ENCODE results near the gene IQSEC1.

IQSEC1 gene

DNA sequence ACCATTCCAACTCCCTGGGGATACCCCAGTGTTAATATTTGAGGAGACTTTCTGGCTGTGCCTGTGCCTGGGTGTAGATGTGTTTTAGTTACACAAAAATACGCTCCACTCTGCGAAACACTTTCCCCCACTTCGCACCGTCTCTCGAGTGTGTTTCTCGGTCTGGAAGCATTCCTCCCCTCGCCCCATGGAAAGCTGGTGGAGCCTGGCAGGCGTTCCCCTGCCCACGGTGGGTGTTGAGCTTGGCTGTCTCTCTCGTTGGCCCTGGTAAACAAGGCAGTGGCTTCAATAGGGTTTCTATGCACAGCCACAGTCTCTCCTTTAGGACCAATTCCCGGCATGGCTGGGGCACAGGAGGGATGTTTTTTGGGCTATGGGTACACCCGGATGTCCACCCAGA is 19.3 kb downstream of the IQSEC1 start:
- TF ChIP-seq, protein P1, sequence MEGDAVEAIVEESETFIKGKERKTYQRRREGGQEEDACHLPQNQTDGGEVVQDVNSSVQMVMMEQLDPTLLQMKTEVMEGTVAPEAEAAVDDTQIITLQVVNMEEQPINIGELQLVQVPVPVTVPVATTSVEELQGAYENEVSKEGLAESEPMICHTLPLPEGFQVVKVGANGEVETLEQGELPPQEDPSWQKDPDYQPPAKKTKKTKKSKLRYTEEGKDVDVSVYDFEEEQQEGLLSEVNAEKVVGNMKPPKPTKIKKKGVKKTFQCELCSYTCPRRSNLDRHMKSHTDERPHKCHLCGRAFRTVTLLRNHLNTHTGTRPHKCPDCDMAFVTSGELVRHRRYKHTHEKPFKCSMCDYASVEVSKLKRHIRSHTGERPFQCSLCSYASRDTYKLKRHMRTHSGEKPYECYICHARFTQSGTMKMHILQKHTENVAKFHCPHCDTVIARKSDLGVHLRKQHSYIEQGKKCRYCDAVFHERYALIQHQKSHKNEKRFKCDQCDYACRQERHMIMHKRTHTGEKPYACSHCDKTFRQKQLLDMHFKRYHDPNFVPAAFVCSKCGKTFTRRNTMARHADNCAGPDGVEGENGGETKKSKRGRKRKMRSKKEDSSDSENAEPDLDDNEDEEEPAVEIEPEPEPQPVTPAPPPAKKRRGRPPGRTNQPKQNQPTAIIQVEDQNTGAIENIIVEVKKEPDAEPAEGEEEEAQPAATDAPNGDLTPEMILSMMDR (IDR thresholded peaks at IDR 0.05) = no peak
- H3K4me3 ChIP-seq = no peak overlapping the region
- DNase-seq (ENCODE audit: low spot score) = no peak
- H3K27ac ChIP-seq = no peak overlapping the region

DNA sequence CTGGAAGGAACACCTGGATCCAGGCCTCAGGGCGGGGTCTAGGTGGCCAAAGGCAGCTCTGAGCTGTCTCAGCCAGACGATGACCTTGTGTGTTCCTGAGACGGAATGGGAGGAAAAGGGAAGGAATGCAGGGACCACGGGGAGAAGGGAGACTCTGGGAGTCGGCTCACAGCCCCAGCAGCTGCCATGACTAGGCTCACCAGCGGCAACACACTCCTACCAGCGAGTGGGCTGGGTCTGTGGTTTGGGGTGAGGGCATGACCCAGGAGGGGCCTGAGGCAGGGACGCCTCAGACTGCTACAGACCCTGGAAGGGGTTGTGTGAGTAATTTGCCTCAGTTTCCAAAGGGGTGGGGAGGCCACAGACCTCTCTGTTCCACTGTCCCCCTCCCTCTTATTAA is 19.8 kb downstream of the IQSEC1 start:
- Histone ChIP-seq H3K27ac (no peak overlapping the region), H3K4me3 (no peak overlapping the region)
- no peak for DNase-seq (ENCODE audit: low spot score)
- TF ChIP-seq, protein P1 (IDR thresholded peaks at IDR 0.05) = no peak

DNA sequence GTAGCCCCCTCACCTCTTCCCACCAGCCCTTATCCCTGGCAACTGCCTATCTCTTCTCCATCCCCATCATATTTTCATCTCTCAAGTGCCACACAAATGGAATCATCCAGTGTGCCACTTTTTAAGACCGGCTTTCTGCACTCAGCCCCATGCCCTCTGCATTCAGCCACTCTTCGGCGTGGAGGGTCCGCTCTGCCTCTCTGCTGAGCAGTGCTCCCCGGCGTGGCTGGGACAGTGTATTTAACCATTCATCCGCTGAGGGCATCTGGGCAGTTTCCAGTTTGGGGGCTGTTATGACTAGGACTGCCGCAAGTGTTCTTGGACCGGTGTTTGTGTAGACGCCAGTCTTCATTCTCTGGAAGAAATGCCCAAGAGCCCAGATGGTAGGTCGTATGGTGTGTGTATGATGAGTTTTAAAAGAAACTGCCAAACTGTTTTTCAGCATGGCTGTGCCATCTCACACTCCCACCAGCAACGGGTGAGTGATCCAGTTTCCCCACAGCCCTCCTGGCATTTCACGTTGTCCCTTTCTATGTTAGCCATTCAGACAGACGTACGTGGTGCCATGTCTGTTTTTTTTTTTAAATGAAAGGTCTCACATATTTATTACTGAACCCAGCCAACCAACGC is 20.9 kb downstream of the IQSEC1 start:
- no peak for DNase-seq (ENCODE audit: low spot score)
- TF ChIP-seq, protein P1 (IDR thresholded peaks at IDR 0.05) = no peak

DNA sequence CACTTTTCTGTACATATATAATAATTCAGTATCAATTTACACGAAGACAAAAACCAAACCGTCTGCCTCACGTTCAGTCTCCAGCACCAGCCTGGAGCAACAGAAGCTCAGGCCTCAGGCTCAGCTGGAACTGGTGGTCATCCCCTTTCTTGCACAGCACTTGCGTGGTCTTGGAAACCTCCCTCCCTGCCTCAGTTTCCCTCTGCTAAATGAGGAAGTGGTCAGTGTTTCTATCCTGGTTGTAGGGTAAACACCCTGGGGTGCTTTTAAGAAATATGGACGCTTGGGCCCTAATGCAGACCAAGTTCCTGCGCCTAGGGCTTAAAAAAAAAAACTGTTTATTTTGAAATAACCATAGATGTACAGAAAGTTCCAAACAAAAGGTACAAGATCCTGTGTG is 21.6 kb downstream of the IQSEC1 start:
- TF ChIP-seq, protein P1 (IDR thresholded peaks at IDR 0.05) = no peak

More for the DNA sequence above, 20.9 kb downstream of the IQSEC1 start:
- H3K4me3 ChIP-seq = no peak overlapping the region
- no peak overlapping the region for H3K27ac ChIP-seq

DNA sequence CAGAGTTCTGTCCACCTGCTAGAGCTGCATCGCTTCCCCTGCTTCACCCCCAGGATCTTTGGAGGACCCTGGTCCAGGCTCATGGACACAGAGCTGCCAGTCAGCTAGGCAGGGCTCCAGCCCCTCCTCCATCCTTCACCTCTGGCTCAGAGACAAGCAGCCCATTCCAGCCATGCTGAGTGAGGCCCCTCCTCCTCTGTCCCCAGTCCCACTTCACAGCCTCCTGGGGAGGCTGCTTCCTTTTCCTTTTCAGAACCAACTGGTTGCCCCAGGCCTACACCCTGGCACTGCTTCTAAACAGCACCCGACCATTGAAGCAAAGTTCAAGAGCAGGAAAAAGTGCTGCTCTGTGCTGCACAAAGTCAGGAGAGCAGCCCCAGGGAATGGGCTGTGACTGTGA is 22.2 kb downstream of the IQSEC1 start:
- H3K4me3 ChIP-seq = no peak overlapping the region
- DNase-seq (ENCODE audit: low spot score) = no peak
- H3K27ac ChIP-seq = no peak overlapping the region
- TF ChIP-seq, protein P1 (IDR thresholded peaks at IDR 0.05) = no peak

More for the DNA sequence above, 21.6 kb downstream of the IQSEC1 start:
- H3K4me3 ChIP-seq = no peak overlapping the region
- DNase-seq (ENCODE audit: low spot score) = no peak
- H3K27ac ChIP-seq = no peak overlapping the region

DNA sequence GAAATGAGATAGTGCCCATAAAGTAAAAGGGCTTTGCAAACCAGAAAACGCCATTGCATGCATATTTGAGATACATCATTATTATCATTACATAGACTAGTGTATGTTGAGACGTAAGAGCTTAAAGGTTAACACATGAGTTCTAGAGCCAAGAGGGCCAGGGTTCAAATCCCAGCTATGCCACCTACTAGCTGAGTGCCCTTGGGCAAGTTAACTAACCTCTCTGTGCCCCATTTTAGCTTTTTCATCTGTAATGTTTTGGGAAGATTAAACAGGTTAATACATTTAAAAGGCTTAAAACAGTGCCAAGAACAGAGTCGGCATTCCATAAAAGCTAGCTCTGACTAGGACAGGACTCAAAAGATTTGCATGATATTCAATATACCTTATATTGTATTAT is 22.8 kb downstream of the IQSEC1 start:
- H3K27ac ChIP-seq = no peak overlapping the region
- TF ChIP-seq, protein P1 (IDR thresholded peaks at IDR 0.05) = no peak
- no peak overlapping the region for H3K4me3 ChIP-seq
- DNase-seq (ENCODE audit: low spot score) = no peak

DNA sequence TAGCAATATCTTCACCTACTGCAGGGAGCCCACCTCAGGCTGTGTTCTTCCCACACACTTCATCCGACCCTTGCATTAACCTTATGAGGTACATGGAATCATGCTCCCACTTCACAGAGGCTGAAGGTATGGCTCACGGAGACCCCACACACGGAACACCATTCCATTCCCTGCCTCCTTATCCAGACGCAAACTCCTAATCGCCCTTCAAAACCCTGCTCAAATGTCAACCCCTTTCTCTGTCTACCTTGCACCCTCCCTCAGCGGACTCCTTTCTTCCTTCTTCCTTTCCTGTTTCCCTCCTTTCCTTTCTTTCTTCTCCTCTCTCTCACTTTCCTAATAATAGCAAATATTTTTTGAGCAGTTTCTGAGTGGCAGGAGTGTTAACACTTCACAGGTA is 23.8 kb downstream of the IQSEC1 start:
- no peak for DNase-seq (ENCODE audit: low spot score)
- TF ChIP-seq, protein P1 (IDR thresholded peaks at IDR 0.05) = no peak
- Histone ChIP-seq H3K27ac (no peak overlapping the region), H3K4me3 (no peak overlapping the region)

Data from coronary artery (tissue), 2 donors.